Measurements from ENCODE around the gene BCAS1. TPM values are rescaled to one million over a fixed set of nuclear protein-coding genes. Genes with fewer than 3 reads are reported as not detected.

Gene BCAS1
- total RNA-seq, 1 experiment from 2014 or later, result 1.2 TPM

DNA sequence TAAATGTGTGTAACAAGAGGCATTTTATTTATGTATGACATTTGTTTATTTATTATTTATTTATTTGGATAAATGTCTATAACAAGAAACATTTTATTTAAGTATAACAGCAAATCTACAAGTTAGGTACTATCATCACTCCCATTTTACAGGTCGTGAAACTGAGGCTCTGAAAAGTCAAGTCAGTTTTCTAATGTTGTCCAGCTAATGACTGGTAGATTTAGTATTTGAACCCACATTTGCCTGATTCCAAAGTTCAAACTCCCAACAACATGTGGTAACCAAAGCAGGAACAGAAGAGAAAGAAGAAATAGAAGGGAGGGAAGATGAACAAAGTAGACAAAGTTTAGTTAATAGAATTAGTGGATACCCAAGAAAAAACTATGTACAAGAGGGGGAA is 32.9 kb downstream of the BCAS1 start:
- Histone ChIP-seq H3K27me3 (replicated peaks; ENCODE audit: control insufficient read depth, insufficient read depth, low read length) (no peaks in the 10 kb centered on the region), H3K4me1 (no peaks in the 10 kb centered on the region), H3K9me3 (no peaks in the 10 kb centered on the region; the same call in 1 of the 2 replicates), H3K4me3 (ENCODE audit: low read depth, low read length) (no peak overlapping the region), H3K36me3 (ENCODE audit: control insufficient read depth, insufficient read depth, low read length) (no peaks in the 10 kb centered on the region)
- no peak overlapping the region for H3K27ac Mint-ChIP-seq (ENCODE audit: unreplicated experiment)
- POLR2A ChIA-PET, result interaction anchor here (0.6 kb wide), 1 partner anchor 59 kb away, joined by 3 read pairs; no protein-coding TSS in a partner anchor
- H3K36me3 Mint-ChIP-seq (ENCODE audit: insufficient read depth, unreplicated experiment), result no peaks in the 10 kb centered on the region
- no TSS peak for BruUV-seq (replicated peaks)
- H3K4me3 Mint-ChIP-seq (ENCODE audit: unreplicated experiment), result no peak overlapping the region
- H3K4me1 Mint-ChIP-seq (ENCODE audit: low read depth, unreplicated experiment), result no peaks in the 10 kb centered on the region
- intact Hi-C loops (cut with micrococcal nuclease; ENCODE audit: unreplicated experiment), result no loop called here
- DNase-seq, result no peak
- CTCF ChIA-PET, result no interaction called here
- peaks cover 15% of the 10 kb centered on the region for H3K27me3 Mint-ChIP-seq (ENCODE audit: insufficient read depth, unreplicated experiment)
- no peaks in the 10 kb centered on the region for H3K9me3 Mint-ChIP-seq (ENCODE audit: unreplicated experiment)
- TF ChIP-seq CTCF (IDR thresholded peaks at IDR 0.05; ENCODE audit: insufficient read depth in 1 of 2, low read depth in 1 of 2, low read length in 1 of 2, severe bottlenecking in 1 of 2, unreplicated experiment in 1 of 2), result no peak

DNA sequence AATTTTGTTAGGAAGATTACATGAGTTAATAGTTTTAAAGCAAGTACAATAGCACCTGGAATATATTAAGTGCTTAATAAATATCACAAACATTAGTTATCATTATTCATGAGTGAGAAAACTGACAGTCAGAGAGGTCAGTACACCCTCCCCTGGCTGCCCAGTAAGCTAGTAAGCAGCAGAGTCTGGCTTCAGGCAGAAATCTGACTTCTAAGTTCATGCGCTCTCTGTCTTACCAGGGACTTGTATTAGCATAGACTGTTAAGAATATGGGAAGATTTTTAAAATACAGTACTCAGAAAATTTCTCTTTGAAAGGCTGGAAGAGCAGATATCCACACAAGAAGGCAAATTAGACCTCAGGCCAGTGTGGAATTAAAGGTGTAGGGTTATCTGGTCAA is 40.8 kb downstream of the BCAS1 start:
- intact Hi-C loops (cut with micrococcal nuclease; ENCODE audit: unreplicated experiment), result no loop called here
- POLR2A ChIA-PET, result no interaction called here
- Mint-ChIP-seq H3K36me3 (ENCODE audit: insufficient read depth, unreplicated experiment) (no peaks in the 10 kb centered on the region), H3K4me1 (ENCODE audit: low read depth, unreplicated experiment) (no peaks in the 10 kb centered on the region), H3K27me3 (ENCODE audit: insufficient read depth, unreplicated experiment) (peaks cover 19% of the 10 kb centered on the region), H3K9me3 (ENCODE audit: unreplicated experiment) (no peaks in the 10 kb centered on the region), H3K27ac (ENCODE audit: unreplicated experiment) (no peak overlapping the region), H3K4me3 (ENCODE audit: unreplicated experiment) (no peak overlapping the region)
- DNase-seq, result no peak
- BruUV-seq (replicated peaks), result no TSS peak
- Histone ChIP-seq H3K9me3 (no peaks in the 10 kb centered on the region; the same call in 1 of the 2 replicates), H3K4me1 (no peaks in the 10 kb centered on the region), H3K27me3 (replicated peaks; ENCODE audit: control insufficient read depth, insufficient read depth, low read length) (peaks cover 1% of the 10 kb centered on the region; the same call in 1 of the 2 replicates), H3K36me3 (ENCODE audit: control insufficient read depth, insufficient read depth, low read length) (no peaks in the 10 kb centered on the region), H3K4me3 (ENCODE audit: low read depth, low read length) (no peak overlapping the region)
- TF ChIP-seq CTCF (IDR thresholded peaks at IDR 0.05; ENCODE audit: insufficient read depth in 1 of 2, low read depth in 1 of 2, low read length in 1 of 2, severe bottlenecking in 1 of 2, unreplicated experiment in 1 of 2), result no peak
- CTCF ChIA-PET, result no interaction called here

DNA sequence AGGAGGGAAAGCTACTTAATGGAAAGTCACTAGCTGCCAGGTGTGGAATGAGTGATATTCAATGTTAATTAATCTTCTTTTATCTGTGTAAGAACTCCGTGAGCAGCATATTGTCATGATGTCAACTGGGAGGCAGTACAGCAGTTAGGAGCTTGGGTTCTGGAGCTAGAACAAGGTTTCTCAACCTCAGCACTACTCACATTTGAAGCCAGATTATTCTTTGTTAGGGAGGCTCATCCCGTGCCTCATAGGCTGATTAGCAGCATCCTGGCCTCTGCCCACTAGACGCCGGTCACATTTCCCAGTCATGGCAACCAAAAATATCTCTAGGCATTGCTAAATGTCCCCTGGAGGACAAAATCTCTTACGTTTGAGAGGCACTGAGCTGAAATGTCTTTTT is 41.2 kb downstream of the BCAS1 start:
- Histone ChIP-seq H3K4me1 (no peaks in the 10 kb centered on the region), H3K9me3 (no peaks in the 10 kb centered on the region; the same call in 1 of the 2 replicates), H3K4me3 (ENCODE audit: low read depth, low read length) (no peak overlapping the region), H3K36me3 (ENCODE audit: control insufficient read depth, insufficient read depth, low read length) (no peaks in the 10 kb centered on the region), H3K27me3 (replicated peaks; ENCODE audit: control insufficient read depth, insufficient read depth, low read length) (peaks cover 1% of the 10 kb centered on the region; the same call in 1 of the 2 replicates)
- BruUV-seq (replicated peaks), result no TSS peak
- CTCF ChIA-PET, result interaction anchor here (0.7 kb wide), 1 partner anchor 168 kb away, joined by 3 read pairs; no protein-coding TSS in a partner anchor
- no peak for DNase-seq
- POLR2A ChIA-PET, result no interaction called here
- Mint-ChIP-seq H3K36me3 (ENCODE audit: insufficient read depth, unreplicated experiment) (no peaks in the 10 kb centered on the region), H3K27me3 (ENCODE audit: insufficient read depth, unreplicated experiment) (peaks cover 22% of the 10 kb centered on the region), H3K9me3 (ENCODE audit: unreplicated experiment) (no peaks in the 10 kb centered on the region), H3K27ac (ENCODE audit: unreplicated experiment) (no peak overlapping the region), H3K4me1 (ENCODE audit: low read depth, unreplicated experiment) (no peaks in the 10 kb centered on the region), H3K4me3 (ENCODE audit: unreplicated experiment) (no peak overlapping the region)
- TF ChIP-seq CTCF (IDR thresholded peaks at IDR 0.05; ENCODE audit: insufficient read depth in 1 of 2, low read depth in 1 of 2, low read length in 1 of 2, severe bottlenecking in 1 of 2, unreplicated experiment in 1 of 2), result no peak
- intact Hi-C loops (cut with micrococcal nuclease; ENCODE audit: unreplicated experiment), result no loop called here
